HG03097 (cell line): ENCODE data around the gene SYTL4.
"Not testable (repeated sequence)": the region's sequence is repeated elsewhere in the genome, so short reads cannot be mapped to it uniquely, and the experiment has no call there.

ENCODE experiments used
- ATAC-seq: cut with Tn5 transposase; IDR thresholded peaks from one replicate; pipeline ENCODE4 v1.9.1; 2021; ENCODE audit not compliant: unreplicated experiment, low FRiP score

SYTL4 gene

GRCh38 chrX:100731441-100732281 lies at the start of gene SYTL4:
TSS of gene SYTL4 (minus strand) at chrX:100732121. CDS start at chrX:100702037, 30,084 bp downstream.
- no peak for ATAC-seq

- not testable (repeated sequence) for ATAC-seq
These were observed 37.5 kb upstream of the SYTL4 start for GRCh38 chrX:100769439-100769838.

- no peak for ATAC-seq
These were observed 36.9 kb upstream of the SYTL4 start for GRCh38 chrX:100768679-100769338.

GRCh38 chrX:100750883-100751282 lies 19.0 kb upstream of the SYTL4 start:
- ATAC-seq: no peak

GRCh38 chrX:100748108-100748507 lies 16.2 kb upstream of the SYTL4 start:
- no peak for ATAC-seq

- no peak for ATAC-seq
These were observed 15.8 kb upstream of the SYTL4 start for GRCh38 chrX:100747703-100748102.

GRCh38 chrX:100747090-100747489 lies 15.2 kb upstream of the SYTL4 start:
- no peak for ATAC-seq

GRCh38 chrX:100745806-100746537 lies 14.1 kb upstream of the SYTL4 start:
- no peak for ATAC-seq

- no peak for ATAC-seq
These were observed 13.3 kb upstream of the SYTL4 start for GRCh38 chrX:100745205-100745604.

GRCh38 chrX:100743009-100743607 lies 11.2 kb upstream of the SYTL4 start:
- no peak for ATAC-seq

GRCh38 chrX:100724006-100724405 lies 7.9 kb downstream of the SYTL4 start:
- not testable (repeated sequence) for ATAC-seq

- ATAC-seq: no peak
These were observed 10.6 kb downstream of the SYTL4 start for GRCh38 chrX:100721328-100721727.

- no peak for ATAC-seq
These were observed 11.6 kb downstream of the SYTL4 start for GRCh38 chrX:100720301-100720700.

- ATAC-seq: no peak
These were observed 12.8 kb downstream of the SYTL4 start for GRCh38 chrX:100719139-100719538.

- no peak for ATAC-seq
These were observed 14.6 kb downstream of the SYTL4 start for GRCh38 chrX:100717363-100717762.

GRCh38 chrX:100710816-100711215 lies 21.1 kb downstream of the SYTL4 start:
- no peak for ATAC-seq

- no peak for ATAC-seq
These were observed 27.2 kb downstream of the SYTL4 start for GRCh38 chrX:100704581-100705203.

GRCh38 chrX:100700809-100701208 lies 31.1 kb downstream of the SYTL4 start:
- no peak for ATAC-seq

GRCh38 chrX:100698551-100698950 lies 33.4 kb downstream of the SYTL4 start:
- ATAC-seq: no peak

- no peak for ATAC-seq
These were observed 35.1 kb downstream of the SYTL4 start for GRCh38 chrX:100696699-100697351.
